B cell (primary cell): Measurements from ENCODE around the gene CCDC70. TPM values are rescaled to one million over a fixed set of nuclear protein-coding genes. Genes with fewer than 3 reads are reported as not detected.
"Not testable (repeated sequence)": the region's sequence is repeated elsewhere in the genome, so short reads cannot be mapped to it uniquely, and the experiment has no call there.

Experiments used
- ATAC-seq: fragments of 200-7000 bp; cut with Tn5 transposase; one replicate; pipeline ENCODE4 v1.10.0; 2021; ENCODE audit warnings: low read depth, mild to moderate bottlenecking, moderate number of reproducible peaks, moderate library complexity
- CTCF ChIA-PET: fragments of 350-600 bp; sonication (Branson Sonifier 250); formaldehyde crosslinking; loops from one replicate; lab custom pipeline; 2021; ENCODE audit warnings: antibody characterized with exemption, inconsistent platforms; lab: Charles Lee
- POLR2A ChIA-PET: fragments of 350-600 bp; sonication (Branson Sonifier 250); formaldehyde crosslinking; loops from one replicate; lab custom pipeline; 2021; ENCODE audit warnings: antibody characterized with exemption; lab: Charles Lee
- DNase-seq: peaks from one replicate; pipeline ENCODE4 v3.0.0; 2013
- H2AFZ ChIP-seq: 2 replicates; pipeline ENCODE4 v1.6.1; 2012; ENCODE audit warnings: mild to moderate bottlenecking, low read depth, low read length; ENCODE audit not compliant: insufficient read depth, poor library complexity, severe bottlenecking
- H3K27ac ChIP-seq, 2 donors: 1 replicate in 1 of 2; 2 replicates in 1 of 2; pipeline ENCODE4 v1.5.1; 2012 to 2013; ENCODE audit warnings: low read length in 2 of 2, mild to moderate bottlenecking in 2 of 2, moderate library complexity in 1 of 2
- H3K27me3 ChIP-seq, 4 experiments: fragments of 200-600 bp in 1 of 4; sonication (generic) in 1 of 4; replicated peaks in 1 of 4; 1 replicate in 2 of 4; 2 replicates in 2 of 4; pipeline versions ENCODE4 v1.6.1 to v1.7.0; 2013 to 2016; ENCODE audit warnings: low read length in 3 of 4, mild to moderate bottlenecking in 2 of 4, mixed read lengths in 1 of 4, moderate library complexity in 1 of 4; ENCODE audit not compliant: insufficient read depth in 4 of 4, control insufficient read depth in 3 of 4; ENCODE audit errors: control extremely low read depth in 1 of 4
- H3K36me3 ChIP-seq, 2 experiments: replicated peaks in 1 of 2; 1 replicate in 1 of 2; 2 replicates in 1 of 2; pipeline versions ENCODE4 v1.6.1 to v1.7.1; 2013; ENCODE audit warnings: low read length in 1 of 2; ENCODE audit not compliant: insufficient read depth in 2 of 2, control insufficient read depth in 1 of 2; ENCODE audit errors: control extremely low read depth in 1 of 2, extremely low read depth in 1 of 2
- H3K4me1 ChIP-seq, 2 donors: fragments of 200-600 bp in 1 of 2; sonication (generic) in 1 of 2; 1 replicate in 1 of 2; 2 replicates in 1 of 2; pipeline versions ENCODE4 v1.5.1 to v1.6.1; 2013 to 2017; ENCODE audit warnings: low read length in 2 of 2; ENCODE audit not compliant: control insufficient read depth in 2 of 2, insufficient read depth in 2 of 2
- H3K4me2 ChIP-seq: replicated peaks from 2 replicates; pipeline ENCODE3; 2012; ENCODE audit warnings: mild to moderate bottlenecking, low read depth, low read length; ENCODE audit not compliant: poor library complexity, severe bottlenecking
- H3K4me3 ChIP-seq, 5 experiments: fragments of 200-600 bp in 1 of 5; sonication (generic) in 1 of 5; 1 replicate in 3 of 5; 2 replicates in 2 of 5; pipeline versions ENCODE4 v1.5.1 to v1.7.0; 2011 to 2016; ENCODE audit warnings: low read length in 4 of 5, mild to moderate bottlenecking in 4 of 5, low read depth in 2 of 5, control low read depth in 1 of 5, moderate library complexity in 1 of 5; ENCODE audit not compliant: insufficient read depth in 1 of 5; ENCODE audit errors: control extremely low read depth in 1 of 5, extremely low read depth in 1 of 5
- H3K79me2 ChIP-seq: fragments of 200-600 bp; sonication (generic); one replicate; pipeline ENCODE4 v1.6.0; 2016; ENCODE audit warnings: low read length; ENCODE audit not compliant: control insufficient read depth, insufficient read depth
- H3K9ac ChIP-seq: fragments of 200-600 bp; sonication (generic); 2 replicates; pipeline ENCODE4 v1.6.1; 2017; ENCODE audit warnings: mild to moderate bottlenecking, low read length, moderate library complexity
- H3K9me3 ChIP-seq, 3 donors: one replicate each; pipeline versions ENCODE4 v1.6.1 to v1.7.1; 2013; ENCODE audit warnings: low read length in 2 of 3; ENCODE audit not compliant: control insufficient read depth in 2 of 3, insufficient read depth in 1 of 3; ENCODE audit errors: control extremely low read depth in 1 of 3
- H4K20me1 ChIP-seq: 2 replicates; pipeline ENCODE4 v1.6.0; 2012; ENCODE audit warnings: mild to moderate bottlenecking, low read length; ENCODE audit not compliant: insufficient read depth, control insufficient read depth, poor library complexity, severe bottlenecking
- H3K27ac Mint-ChIP-seq: one replicate; pipeline ENCODE4 v1.8.0; 2021; ENCODE audit warnings: mixed read lengths
- H3K27me3 Mint-ChIP-seq: one replicate; pipeline ENCODE4 v1.8.0; 2021; ENCODE audit warnings: mixed read lengths
- H3K4me1 Mint-ChIP-seq: one replicate; pipeline ENCODE4 v1.8.0; 2021; ENCODE audit warnings: mixed read lengths
- H3K4me3 Mint-ChIP-seq: one replicate; pipeline ENCODE4 v1.8.0; 2021; ENCODE audit warnings: mixed read lengths
- H3K9me3 Mint-ChIP-seq: one replicate; pipeline ENCODE4 v1.8.0; 2022; ENCODE audit warnings: mixed read lengths; ENCODE audit not compliant: insufficient read depth
- CTCF ChIP-seq: fragments of 200-600 bp; IDR thresholded peaks from one replicate; pipeline ENCODE4 v1.8.0; 2022; ENCODE audit warnings: antibody characterized with exemption, mild to moderate bottlenecking
- EZH2 ChIP-seq: IDR thresholded peaks from 2 replicates; pipeline ENCODE4 v1.6.1; 2012; ENCODE audit warnings: borderline replicate concordance, low read depth, mild to moderate bottlenecking, moderate library complexity, low read length; ENCODE audit not compliant: insufficient read depth, poor library complexity, severe bottlenecking
- WGBS: methylation state at CpG from one replicate; pipeline ENCODE4 v1.1.5; 2013; ENCODE audit warnings: missing lambda C conversion rate; ENCODE audit not compliant: insufficient coverage; 5-methylcytosine and 5-hydroxymethylcytosine counted together
- intact Hi-C: fragments of 100-400 bp; cut with micrococcal nuclease; formaldehyde crosslinking; loops from one replicate; pipeline ENCODE4 v1.10.0; 2022
- polyA plus RNA-seq: library from polyadenylated mRNA; depleted of rRNA; stranded (reverse); fragments of >200 nt; gene quantifications from 2 replicates; pipeline ENCODE4 v1.2.3, GENCODE V29; 2012
- total RNA-seq, 2 donors: library from RNA; stranded (reverse); fragments of 120-200 nt in 1 of 2; gene quantifications; 1 replicate in 1 of 2; 2 replicates in 1 of 2; pipeline versions ENCODE4 v1.2.3 to v1.2.4, GENCODE V29; 2013 to 2022

CCDC70 gene
- total and polyA plus RNA-seq, 2 donors (not counting 1 experiment from before 2014, with no cell fraction given), result not detected

DNA sequence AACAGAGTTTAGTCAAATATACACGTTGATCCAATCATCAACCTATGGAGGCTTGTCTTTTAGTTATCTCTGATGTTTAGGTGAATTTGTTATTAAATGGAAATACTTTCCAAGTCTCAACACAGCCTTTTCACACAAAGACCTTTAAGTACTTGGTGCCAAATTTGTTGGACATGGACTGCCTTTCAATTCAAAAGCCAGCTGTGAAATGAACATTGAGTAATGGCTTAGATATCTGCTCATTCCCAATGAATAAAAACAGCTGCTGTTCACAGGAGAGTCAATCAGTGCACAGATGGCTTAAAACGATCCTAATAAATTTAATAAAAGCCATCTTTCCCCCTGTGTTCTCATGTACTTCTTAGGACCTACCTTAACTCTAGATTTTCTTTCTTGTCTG is 37.9 kb upstream of the CCDC70 start:
- ATAC-seq, result no peak
- no peak overlapping the region for H3K27ac Mint-ChIP-seq
- Histone ChIP-seq H3K9me3 (no peaks in the 10 kb centered on the region), H3K27ac (no peak overlapping the region), H3K36me3 (no peaks in the 10 kb centered on the region), H2AFZ (no peak overlapping the region), H3K27me3 (no peaks in the 10 kb centered on the region), H4K20me1 (no peaks in the 10 kb centered on the region), H3K4me2 (no peak overlapping the region), H3K79me2 (no peaks in the 10 kb centered on the region), H3K4me1 (peaks cover 67 to 71% of the 10 kb centered on the region in 2 donors), H3K4me3 (no peak overlapping the region), H3K9ac (no peak overlapping the region)
- intact Hi-C loops, result no loop called here
- H3K9me3 Mint-ChIP-seq, result no peaks in the 10 kb centered on the region
- H3K27me3 Mint-ChIP-seq, result no peaks in the 10 kb centered on the region
- H3K4me3 Mint-ChIP-seq, result no peak overlapping the region
- no peak for DNase-seq
- WGBS, result 100% methylated on average over 1 of the region's 2 CpGs
- ChIA-PET CTCF (interaction anchor here (3.8 to 9.4 kb wide), 2 partner anchors 8 to 10 kb away, joined by 23 to 66 read pairs; no protein-coding TSS in a partner anchor), POLR2A (no interaction called here)
- peaks cover 72% of the 10 kb centered on the region for H3K4me1 Mint-ChIP-seq
- TF ChIP-seq CTCF, result no peak
- no peak for TF ChIP-seq EZH2

DNA sequence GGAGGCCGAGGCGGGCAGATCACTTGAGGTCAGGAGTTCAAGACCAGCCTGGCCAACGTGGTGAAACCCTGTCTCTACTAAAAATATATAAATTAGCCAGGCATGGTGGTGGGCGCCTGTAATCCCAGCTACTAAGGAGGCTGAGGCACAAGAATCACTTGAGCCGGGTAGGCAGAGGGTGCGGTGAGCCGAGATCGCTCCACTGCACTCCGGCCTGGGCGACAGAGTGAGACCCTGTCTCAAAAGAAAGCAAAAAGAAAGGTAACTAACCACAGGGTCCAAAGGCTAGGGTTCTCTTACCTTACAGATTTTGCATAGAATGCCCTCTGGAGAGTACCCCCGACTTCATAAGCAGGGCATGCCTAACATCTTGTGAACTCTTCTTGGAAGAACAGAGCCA is 37.1 kb upstream of the CCDC70 start:
- H3K27me3 Mint-ChIP-seq, ATAC-seq, H3K4me3 Mint-ChIP-seq, H3K9me3 ChIP-seq, H3K27ac Mint-ChIP-seq, H3K79me2 ChIP-seq, H3K36me3 ChIP-seq, intact Hi-C loops, DNase-seq, H4K20me1 ChIP-seq, H3K9me3 Mint-ChIP-seq, H3K27me3 ChIP-seq: not testable (repeated sequence)
- ChIA-PET POLR2A (interaction anchor here (0.6 kb wide), 1 partner anchor 1826 kb away, joined by 4 read pairs; no protein-coding TSS in a partner anchor), CTCF (interaction anchor here (9.4 kb wide), 1 partner anchor 10 kb away, joined by 66 read pairs; no protein-coding TSS in a partner anchor)
- WGBS, result 47% methylated on average over 8 of the region's 11 CpGs
- Histone ChIP-seq H3K9ac (peak overlapping the region; percentile 5), H3K4me1 (peaks cover 73 to 75% of the 10 kb centered on the region in 2 donors), H3K4me3 (peak overlapping the region in 1 of 5 experiments; percentile 1), H3K4me2 (peak overlapping the region; percentile 56), H3K27ac (peak overlapping the region in 1 of 2 donors; percentile 19), H2AFZ (peak overlapping the region; percentile 66)
- peaks cover 78% of the 10 kb centered on the region for H3K4me1 Mint-ChIP-seq
